ENCODE data around the gene HAND1. TPM values are rescaled to one million over a fixed set of nuclear protein-coding genes. Genes with fewer than 3 reads are reported as not detected.

Gene HAND1
- polyA plus RNA-seq, 3 donors: not detected

DNA sequence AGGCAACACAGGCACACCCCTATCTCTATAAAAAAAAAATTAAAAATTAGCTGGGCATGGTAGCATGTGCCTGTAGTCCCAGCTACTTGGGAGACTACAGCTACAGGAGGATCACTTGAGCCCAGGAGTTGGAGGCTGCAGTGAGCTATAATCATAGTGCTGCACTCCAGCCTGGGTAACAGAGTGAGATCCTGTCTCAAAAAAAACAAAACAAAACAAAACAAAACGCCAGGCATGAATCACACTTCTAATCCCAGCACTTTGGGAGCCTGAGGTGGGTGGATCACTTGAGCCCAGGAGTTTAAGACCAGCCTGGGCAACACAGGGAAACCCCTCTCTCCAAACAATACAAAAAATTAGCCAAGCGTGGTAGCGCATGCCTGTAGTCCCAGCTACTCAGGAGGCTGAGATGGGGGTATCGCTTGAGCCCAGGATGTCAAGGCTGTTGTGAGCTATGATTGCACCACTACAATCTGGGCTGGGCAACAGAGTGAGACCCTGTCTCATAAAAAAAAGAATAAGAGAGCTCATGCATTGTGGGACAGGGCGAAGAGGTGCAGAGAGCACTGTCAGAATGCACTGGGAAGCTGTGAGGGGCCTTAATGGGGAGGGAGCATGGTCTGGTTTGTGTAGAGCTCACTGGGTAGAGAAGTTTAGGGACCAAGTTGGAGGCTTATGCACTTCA is 40.6 kb downstream of the HAND1 start:
- no peak for DNase-seq (ENCODE audit: extremely low read depth in 1 of 11, low read depth in 9 of 11, low spot score in 4 of 11)

DNA sequence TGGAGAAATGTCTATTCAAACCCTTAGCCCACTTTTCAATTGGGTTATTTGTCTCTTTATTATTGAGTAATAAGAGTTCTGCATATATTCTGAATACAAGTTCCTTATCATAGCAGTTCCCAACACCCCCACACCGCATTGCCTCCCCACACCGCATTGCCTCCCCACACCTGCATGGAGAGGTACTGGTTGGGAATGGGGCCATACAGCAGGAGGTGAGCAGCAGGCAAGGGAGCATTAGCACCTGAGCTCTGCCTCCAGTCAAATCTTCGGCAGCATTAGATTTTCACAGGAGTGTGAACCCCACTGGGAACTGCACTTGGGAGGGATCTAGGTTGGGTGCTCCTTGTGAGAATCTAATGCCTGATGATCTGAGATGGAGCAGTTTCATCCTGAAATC is 42.8 kb downstream of the HAND1 start:
- DNase-seq (ENCODE audit: extremely low read depth in 1 of 11, low read depth in 9 of 11, low spot score in 4 of 11): no peak

DNA sequence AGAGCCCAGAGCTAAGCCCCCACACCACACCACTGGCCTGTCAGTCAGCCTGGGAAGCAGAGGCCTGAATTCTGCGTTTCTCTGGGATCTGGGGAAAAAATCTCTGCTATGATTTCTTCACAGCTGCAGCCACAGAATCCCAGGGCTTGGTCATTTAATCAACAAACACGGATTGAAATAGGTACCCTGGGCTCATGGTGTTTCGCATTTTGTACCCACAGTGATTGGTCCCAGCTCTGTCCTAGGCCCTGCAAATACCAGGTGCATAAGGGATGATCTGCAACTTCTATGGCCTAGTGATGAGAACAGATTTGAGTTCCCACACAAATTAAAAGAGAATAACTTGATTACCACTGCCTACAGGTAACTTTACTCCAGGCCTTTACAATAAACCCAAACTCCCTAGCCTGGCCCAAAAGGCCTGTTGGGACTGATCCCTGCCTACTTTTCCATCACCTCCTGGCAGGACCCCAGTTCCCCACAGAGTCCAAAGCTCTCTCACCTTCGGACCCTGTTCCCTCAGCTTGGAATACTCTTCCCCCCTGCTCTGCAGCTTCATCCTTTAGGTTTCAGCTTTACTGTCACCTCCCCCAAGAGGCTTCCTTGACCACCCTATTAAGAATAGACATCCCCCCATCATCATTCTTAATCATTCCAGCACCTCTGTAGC is 46.9 kb downstream of the HAND1 start:
- DNase-seq (ENCODE audit: extremely low read depth in 1 of 11, low read depth in 9 of 11, low spot score in 4 of 11): no peak

DNA sequence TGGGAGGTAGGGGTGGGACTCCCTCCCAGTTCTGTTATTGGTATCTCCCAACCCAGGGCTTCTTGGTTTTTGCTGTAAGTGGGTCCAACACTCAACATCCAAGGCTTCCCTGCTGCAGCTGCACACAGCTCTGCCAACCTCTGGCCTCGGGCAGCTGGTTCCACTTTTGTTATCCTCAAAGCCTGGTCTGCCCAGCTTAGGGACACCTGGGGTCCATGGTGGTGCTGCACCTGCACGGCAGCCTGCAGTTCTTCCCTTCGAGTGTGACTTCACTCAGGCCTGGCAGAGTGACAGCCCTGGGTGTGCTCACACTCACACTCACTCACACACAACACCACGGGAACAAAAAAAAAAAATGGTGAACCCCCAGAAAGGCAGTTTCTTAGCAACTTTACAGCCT is 47.6 kb downstream of the HAND1 start:
- DNase-seq (ENCODE audit: extremely low read depth in 1 of 11, low read depth in 9 of 11, low spot score in 4 of 11): no peak

DNA sequence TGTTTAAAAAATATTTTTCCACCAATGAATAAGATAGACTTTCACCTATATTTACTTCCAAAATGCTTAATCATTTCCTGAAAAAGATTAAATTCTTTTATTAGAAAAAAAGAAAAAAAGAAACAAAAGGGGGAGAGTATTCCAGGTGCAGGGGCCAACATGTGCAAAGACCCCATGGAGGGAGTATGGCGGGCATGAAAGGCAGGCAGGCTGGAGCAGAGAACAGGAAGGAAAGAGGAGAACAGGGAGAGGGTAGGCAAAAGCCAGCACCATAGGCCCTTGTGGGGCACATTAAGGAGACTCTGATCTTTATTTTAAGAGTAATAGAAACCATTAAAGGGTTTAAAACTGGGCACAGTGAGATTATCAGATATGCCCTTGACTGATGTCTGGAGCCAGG is 48.7 kb downstream of the HAND1 start:
- DNase-seq (ENCODE audit: extremely low read depth in 1 of 11, low read depth in 9 of 11, low spot score in 4 of 11): no peak

DNA sequence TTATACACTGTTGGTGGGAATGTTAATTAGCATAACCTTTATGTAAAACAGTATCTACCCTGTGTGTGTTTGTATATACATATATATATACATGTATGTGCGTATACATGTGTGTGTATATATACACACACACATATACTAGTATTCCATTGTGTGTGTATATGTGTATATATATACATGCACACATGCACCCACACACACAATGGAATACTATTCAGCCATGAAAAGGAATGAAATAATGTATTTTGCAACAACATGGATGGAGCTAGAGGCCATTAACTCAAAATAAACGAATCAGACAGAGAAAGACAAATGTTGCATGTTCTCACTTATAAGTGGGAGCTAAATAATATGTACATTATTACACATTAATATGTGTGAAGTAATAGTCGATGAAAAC is 49.8 kb downstream of the HAND1 start:
- DNase-seq (ENCODE audit: extremely low read depth in 1 of 11, low read depth in 9 of 11, low spot score in 4 of 11): no peak

Other genes starting within 250 kb of the HAND1 start
- 10 to 100 TPM; 49.3 to 62.4 (median 52.0) TPM for gene SAP30L, start 32.2 kb downstream of the HAND1 start, polyA plus RNA-seq (ENCODE audit: insufficient read length in 3 of 3)